Measurements from ENCODE around the gene ZGPAT.

DNA sequence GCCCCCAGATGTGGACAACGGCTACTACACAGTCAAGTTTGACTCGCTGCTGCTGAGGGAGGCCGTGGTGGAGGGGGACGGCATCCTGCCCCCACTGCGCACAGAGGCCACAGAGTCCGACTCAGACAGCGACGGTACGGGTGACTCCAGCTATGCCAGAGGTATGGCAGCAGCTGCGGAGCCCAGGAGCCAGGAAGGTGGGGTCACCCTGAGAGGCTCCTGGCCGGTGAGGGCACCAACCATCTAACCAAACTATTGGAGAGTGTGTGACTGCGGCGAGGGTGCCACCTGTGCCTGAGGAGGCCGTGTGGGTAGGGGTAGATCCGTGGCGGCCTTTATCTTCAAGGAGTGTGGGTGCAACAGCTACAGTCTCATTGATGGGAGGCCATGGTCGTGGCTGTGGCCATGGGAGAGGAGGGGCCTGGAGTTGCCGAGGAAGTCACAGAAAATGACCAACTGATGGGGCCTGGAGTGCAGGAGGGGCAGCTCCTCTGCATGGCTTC lies 25.8 kb downstream of the ZGPAT start:
- no peak for TF ChIP-seq POLR2AphosphoS5 (IDR thresholded peaks at IDR 0.05; ENCODE audit: borderline replicate concordance, low read depth, low read length)
- no peak for TF ChIP-seq EZH2 (IDR thresholded peaks at IDR 0.05)

Data from SK-N-MC (cell line).